Breast epithelium (tissue), 4 donors: ENCODE results near the gene PLOD2. TPM values are rescaled to one million over a fixed set of nuclear protein-coding genes. Genes with fewer than 3 reads are reported as not detected.
A peak's percentile ranks its signal among the peaks of the same experiment; 100 is the strongest.

Experiments used
- DNase-seq, 2 donors: peaks; one replicate each; pipeline ENCODE4 v3.0.0-alpha.2; 2019; ENCODE audit warnings: low spot score in 2 of 2
- H3K27ac ChIP-seq, 2 donors: fragments of 200-600 bp; sonication (generic) in 1 of 2; one replicate each; pipeline ENCODE4 v1.5.1; 2016 to 2019; ENCODE audit warnings: mild to moderate bottlenecking in 1 of 2
- H3K27me3 ChIP-seq, 2 donors: fragments of 200-600 bp; sonication (generic) in 1 of 2; one replicate each; pipeline versions ENCODE4 v1.5.1 to v1.6.0; 2017 to 2019; ENCODE audit warnings: control low read depth in 1 of 2, mild to moderate bottlenecking in 1 of 2
- H3K36me3 ChIP-seq: fragments of 200-600 bp; one replicate; pipeline ENCODE4 v1.5.1; 2019
- H3K4me1 ChIP-seq, 2 donors: fragments of 200-600 bp; sonication (generic); one replicate each; pipeline ENCODE4 v1.5.1; 2016 to 2019; ENCODE audit warnings: control low read depth in 1 of 2
- H3K4me3 ChIP-seq, 3 donors: fragments of 200-600 bp; sonication (generic); 1 replicate in 2 of 3; 2 replicates in 1 of 3; pipeline ENCODE4 v1.5.1; 2016 to 2019; ENCODE audit warnings: mild to moderate bottlenecking in 3 of 3, moderate library complexity in 2 of 3
- H3K9me3 ChIP-seq, 2 donors: fragments of 200-600 bp; sonication (generic) in 1 of 2; one replicate each; pipeline ENCODE4 v1.5.1; 2016 to 2019; ENCODE audit warnings: control low read depth in 1 of 2
- CTCF ChIP-seq, 3 donors: fragments of 450-650 bp; IDR thresholded peaks; one replicate each; pipeline ENCODE4 v1.5.1; 2016 to 2017; ENCODE audit warnings: antibody characterized with exemption in 3 of 3, mild to moderate bottlenecking in 3 of 3, moderate library complexity in 3 of 3
- POLR2A ChIP-seq: fragments of 450-650 bp; IDR thresholded peaks from one replicate; pipeline ENCODE4 v1.6.1; 2016; ENCODE audit warnings: antibody characterized with exemption, mild to moderate bottlenecking, moderate library complexity
- POLR2AphosphoS5 ChIP-seq, 3 donors: sonication (generic); formaldehyde crosslinking; IDR thresholded peaks; one replicate each; pipeline ENCODE4 v1.6.1; 2017; ENCODE audit warnings: antibody characterized with exemption in 3 of 3
- intact Hi-C: fragments of 100-400 bp; cut with DNase I; formaldehyde crosslinking; loops from one replicate; pipeline ENCODE4 v1.15.1; 2023; ENCODE audit warnings: low total_unique reads
- total RNA-seq, 3 donors: library from RNA; depleted of rRNA; stranded (reverse); fragments of >200 nt; gene quantifications; one replicate each; pipeline ENCODE4 v1.1.0, GENCODE V29; 2016

Gene PLOD2
- total RNA-seq, 3 donors from 2014 or later: 33.2 to 71.5 (median 35.7) TPM

GRCh38 chr3:146093896-146094295 lies 67.1 kb downstream of the PLOD2 start:
- no peaks in the 10 kb centered on the region for H3K27me3 ChIP-seq
- no peaks in the 10 kb centered on the region for H3K9me3 ChIP-seq
- intact Hi-C loops: no loop called here
- H3K36me3 ChIP-seq: no peaks in the 10 kb centered on the region
- peak overlapping the region in 1 of 2 donors; percentile 41 for H3K27ac ChIP-seq
- no peak for DNase-seq
- H3K4me3 ChIP-seq: no peak overlapping the region
- TF ChIP-seq CTCF (IDR thresholded peaks at IDR 0.05): no peak
- no peak for TF ChIP-seq POLR2AphosphoS5 (IDR thresholded peaks at IDR 0.05)
- no peak for TF ChIP-seq POLR2A
- no peaks in the 10 kb centered on the region for H3K4me1 ChIP-seq

GRCh38 chr3:146092230-146092629 lies 68.8 kb downstream of the PLOD2 start:
- Histone ChIP-seq H3K27me3 (no peaks in the 10 kb centered on the region), H3K27ac (no peak overlapping the region), H3K36me3 (no peaks in the 10 kb centered on the region), H3K9me3 (no peaks in the 10 kb centered on the region), H3K4me3 (no peak overlapping the region), H3K4me1 (no peaks in the 10 kb centered on the region)
- TF ChIP-seq POLR2A (no peak), CTCF (IDR thresholded peaks at IDR 0.05) (no peak), POLR2AphosphoS5 (IDR thresholded peaks at IDR 0.05) (no peak)
- no peak for DNase-seq
- intact Hi-C loops: no loop called here

GRCh38 chr3:146091397-146091796 lies 69.6 kb downstream of the PLOD2 start:
- no peak for TF ChIP-seq CTCF (IDR thresholded peaks at IDR 0.05)
- TF ChIP-seq POLR2A: no peak
- TF ChIP-seq POLR2AphosphoS5 (IDR thresholded peaks at IDR 0.05): no peak

GRCh38 chr3:146090521-146090920 lies 70.5 kb downstream of the PLOD2 start:
- H3K27ac ChIP-seq: no peak overlapping the region

More at GRCh38 chr3:146091397-146091796, 69.6 kb downstream of the PLOD2 start:
- intact Hi-C loops: no loop called here
- no peaks in the 10 kb centered on the region for H3K27me3 ChIP-seq
- H3K36me3 ChIP-seq: no peaks in the 10 kb centered on the region
- DNase-seq: no peak
- no peaks in the 10 kb centered on the region for H3K9me3 ChIP-seq
- no peak overlapping the region for H3K27ac ChIP-seq
- H3K4me1 ChIP-seq: no peaks in the 10 kb centered on the region
- H3K4me3 ChIP-seq: no peak overlapping the region

GRCh38 chr3:146088840-146089239 lies 72.1 kb downstream of the PLOD2 start:
- no peak for TF ChIP-seq POLR2AphosphoS5 (IDR thresholded peaks at IDR 0.05)
- TF ChIP-seq CTCF (IDR thresholded peaks at IDR 0.05): no peak
- TF ChIP-seq POLR2A: no peak
- intact Hi-C loops: no loop called here
- DNase-seq: no peak
- Histone ChIP-seq H3K36me3 (no peaks in the 10 kb centered on the region), H3K4me3 (no peak overlapping the region), H3K27ac (no peak overlapping the region), H3K9me3 (no peaks in the 10 kb centered on the region), H3K4me1 (no peaks in the 10 kb centered on the region), H3K27me3 (no peaks in the 10 kb centered on the region)

More at GRCh38 chr3:146090521-146090920, 70.5 kb downstream of the PLOD2 start:
- no peak for TF ChIP-seq CTCF (IDR thresholded peaks at IDR 0.05)
- TF ChIP-seq POLR2A: no peak
- TF ChIP-seq POLR2AphosphoS5 (IDR thresholded peaks at IDR 0.05): no peak
- Histone ChIP-seq H3K27me3 (no peaks in the 10 kb centered on the region), H3K4me3 (no peak overlapping the region), H3K36me3 (no peaks in the 10 kb centered on the region), H3K9me3 (no peaks in the 10 kb centered on the region), H3K4me1 (no peaks in the 10 kb centered on the region)
- DNase-seq: no peak
- intact Hi-C loops: no loop called here
